Vagina (tissue), 2 donors: ENCODE measurements around the gene WDR73. TPM values are rescaled to one million over a fixed set of nuclear protein-coding genes. Genes with fewer than 3 reads are reported as not detected.
"Not testable (repeated sequence)": the region's sequence is repeated elsewhere in the genome, so short reads cannot be mapped to it uniquely, and the experiment has no call there.

Experiments used
- DNase-seq, 2 donors: peaks; one replicate each; pipeline ENCODE4 v3.0.0-alpha.2; 2017; ENCODE audit errors: extremely low spot score in 2 of 2
- H3K27ac ChIP-seq: fragments of 200-600 bp; sonication (generic); one replicate; pipeline ENCODE4 v1.5.1; 2019
- H3K27me3 ChIP-seq: fragments of 200-600 bp; sonication (generic); one replicate; pipeline ENCODE4 v1.5.1; 2019
- H3K36me3 ChIP-seq, 2 donors: fragments of 200-600 bp; sonication (generic); one replicate each; pipeline ENCODE4 v1.5.1; 2017 to 2019
- H3K4me1 ChIP-seq: fragments of 200-600 bp; sonication (generic); one replicate; pipeline ENCODE4 v1.5.1; 2019
- H3K4me3 ChIP-seq, 2 donors: fragments of 200-600 bp; sonication (generic); 1 replicate in 1 of 2; 2 replicates in 1 of 2; pipeline ENCODE4 v1.5.1; 2016 to 2019
- H3K9me3 ChIP-seq: fragments of 200-600 bp; sonication (generic); one replicate; pipeline ENCODE4 v1.5.1; 2019
- POLR2A ChIP-seq, 2 donors: fragments of 450-650 bp; IDR thresholded peaks; one replicate each; pipeline ENCODE4 v1.6.1; 2017; ENCODE audit warnings: antibody characterized with exemption in 2 of 2, mild to moderate bottlenecking in 2 of 2, moderate library complexity in 2 of 2
- POLR2AphosphoS5 ChIP-seq, 2 donors: sonication (generic); formaldehyde crosslinking; IDR thresholded peaks; one replicate each; pipeline ENCODE4 v1.9.0; 2017; ENCODE audit warnings: antibody characterized with exemption in 2 of 2, mild to moderate bottlenecking in 2 of 2, low read depth in 1 of 2; ENCODE audit not compliant: insufficient read depth in 1 of 2
- intact Hi-C: fragments of 100-400 bp; cut with DNase I; formaldehyde crosslinking; loops from one replicate; pipeline ENCODE4 v1.15.1; 2023
- total RNA-seq: library from RNA; depleted of rRNA; stranded (reverse); fragments of >200 nt; gene quantifications from one replicate; pipeline ENCODE4 v1.2.3, GENCODE V29; 2016
- TF ChIP-seq, protein P1 (sequence below), 3 experiments: fragments of 450-650 bp in 2 of 3; fragments of 200-600 bp in 1 of 3; sonication (generic) in 1 of 3; IDR thresholded peaks; one replicate each; pipeline ENCODE4 v1.5.1; 2017 to 2019; ENCODE audit warnings: antibody characterized with exemption in 3 of 3, mild to moderate bottlenecking in 2 of 3, moderate library complexity in 2 of 3

WDR73 gene
- total RNA-seq, 1 donor from 2014 or later: 24.1 TPM

DNA sequence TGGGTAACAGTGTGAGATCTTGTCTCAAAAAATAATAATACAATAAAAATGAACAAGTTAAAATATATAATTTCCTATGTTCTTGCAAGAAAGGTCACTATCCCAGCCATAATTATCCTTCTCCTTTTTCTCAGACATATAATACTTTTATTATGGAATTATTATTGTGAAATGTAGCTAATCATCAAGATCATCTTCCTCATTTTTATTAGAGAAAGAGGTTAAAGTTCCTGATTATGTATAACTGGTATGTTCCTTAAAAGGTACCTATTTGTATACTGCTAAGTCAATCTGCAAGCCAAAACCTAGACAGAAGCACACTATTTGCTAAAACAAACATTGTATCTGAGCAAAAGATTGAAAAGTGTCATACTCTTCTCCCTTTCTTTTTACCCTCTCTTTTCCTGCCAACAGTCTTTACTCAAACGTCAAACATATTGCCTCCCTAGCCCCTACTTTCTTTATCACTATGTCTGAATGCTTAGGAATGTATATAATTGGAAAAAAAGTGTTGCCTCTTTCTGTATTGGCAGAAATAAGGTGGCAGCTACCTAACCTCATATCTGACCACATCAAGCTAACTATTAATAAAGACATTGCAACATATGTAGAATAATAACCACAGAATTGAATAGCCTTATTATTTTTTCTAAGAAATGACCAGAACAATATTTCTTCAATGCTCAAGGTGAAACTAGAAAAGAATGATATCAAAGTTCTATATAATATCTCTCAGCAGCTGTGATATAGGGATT lies 43.3 kb upstream of the WDR73 start:
- intact Hi-C loops: no loop called here
- Histone ChIP-seq H3K9me3 (no peaks in the 10 kb centered on the region), H3K4me3 (no peak overlapping the region), H3K27me3 (no peaks in the 10 kb centered on the region), H3K4me1 (no peaks in the 10 kb centered on the region), H3K27ac (no peak overlapping the region), H3K36me3 (no peaks in the 10 kb centered on the region)
- TF ChIP-seq POLR2A (IDR thresholded peaks at IDR 0.05): no peak
- TF ChIP-seq, protein P1, sequence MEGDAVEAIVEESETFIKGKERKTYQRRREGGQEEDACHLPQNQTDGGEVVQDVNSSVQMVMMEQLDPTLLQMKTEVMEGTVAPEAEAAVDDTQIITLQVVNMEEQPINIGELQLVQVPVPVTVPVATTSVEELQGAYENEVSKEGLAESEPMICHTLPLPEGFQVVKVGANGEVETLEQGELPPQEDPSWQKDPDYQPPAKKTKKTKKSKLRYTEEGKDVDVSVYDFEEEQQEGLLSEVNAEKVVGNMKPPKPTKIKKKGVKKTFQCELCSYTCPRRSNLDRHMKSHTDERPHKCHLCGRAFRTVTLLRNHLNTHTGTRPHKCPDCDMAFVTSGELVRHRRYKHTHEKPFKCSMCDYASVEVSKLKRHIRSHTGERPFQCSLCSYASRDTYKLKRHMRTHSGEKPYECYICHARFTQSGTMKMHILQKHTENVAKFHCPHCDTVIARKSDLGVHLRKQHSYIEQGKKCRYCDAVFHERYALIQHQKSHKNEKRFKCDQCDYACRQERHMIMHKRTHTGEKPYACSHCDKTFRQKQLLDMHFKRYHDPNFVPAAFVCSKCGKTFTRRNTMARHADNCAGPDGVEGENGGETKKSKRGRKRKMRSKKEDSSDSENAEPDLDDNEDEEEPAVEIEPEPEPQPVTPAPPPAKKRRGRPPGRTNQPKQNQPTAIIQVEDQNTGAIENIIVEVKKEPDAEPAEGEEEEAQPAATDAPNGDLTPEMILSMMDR (IDR thresholded peaks at IDR 0.05): no peak
- no peak for TF ChIP-seq POLR2AphosphoS5 (IDR thresholded peaks at IDR 0.05; ENCODE audit: insufficient read depth in 1 of 2, low read depth in 1 of 2)
- DNase-seq: no peak

GRCh38 chr15:84696757-84697156 lies 42.7 kb upstream of the WDR73 start:
- Histone ChIP-seq H3K27ac (no peak overlapping the region), H3K9me3 (no peaks in the 10 kb centered on the region), H3K4me3 (no peak overlapping the region), H3K36me3 (no peaks in the 10 kb centered on the region), H3K4me1 (no peaks in the 10 kb centered on the region), H3K27me3 (no peaks in the 10 kb centered on the region)
- TF ChIP-seq POLR2AphosphoS5 (IDR thresholded peaks at IDR 0.05; ENCODE audit: insufficient read depth in 1 of 2, low read depth in 1 of 2) (no peak), POLR2A (IDR thresholded peaks at IDR 0.05) (no peak)
- TF ChIP-seq, protein P1 (IDR thresholded peaks at IDR 0.05): no peak
- no peak for DNase-seq
- intact Hi-C loops: no loop called here

GRCh38 chr15:84690342-84690741 lies 36.3 kb upstream of the WDR73 start:
- TF ChIP-seq POLR2A (IDR thresholded peaks at IDR 0.05) (no peak), POLR2AphosphoS5 (IDR thresholded peaks at IDR 0.05; ENCODE audit: insufficient read depth in 1 of 2, low read depth in 1 of 2) (no peak)
- TF ChIP-seq, protein P1 (IDR thresholded peaks at IDR 0.05): no peak
- Histone ChIP-seq H3K27me3 (no peaks in the 10 kb centered on the region), H3K4me3 (no peak overlapping the region), H3K4me1 (no peaks in the 10 kb centered on the region), H3K36me3 (peaks cover 0 to 20% of the 10 kb centered on the region in 2 donors), H3K27ac (no peak overlapping the region), H3K9me3 (no peaks in the 10 kb centered on the region)
- intact Hi-C loops: no loop called here
- DNase-seq: no peak

GRCh38 chr15:84689858-84690257 lies 35.8 kb upstream of the WDR73 start:
- no peak for DNase-seq
- H3K27me3 ChIP-seq: no peaks in the 10 kb centered on the region
- no peak for TF ChIP-seq POLR2A (IDR thresholded peaks at IDR 0.05)
- TF ChIP-seq, protein P1 (IDR thresholded peaks at IDR 0.05): no peak
- intact Hi-C loops: no loop called here
- H3K27ac ChIP-seq: no peak overlapping the region
- H3K36me3 ChIP-seq: peaks cover 0 to 20% of the 10 kb centered on the region in 2 donors
- H3K9me3 ChIP-seq: no peaks in the 10 kb centered on the region
- H3K4me1 ChIP-seq: no peaks in the 10 kb centered on the region
- no peak overlapping the region for H3K4me3 ChIP-seq

DNA sequence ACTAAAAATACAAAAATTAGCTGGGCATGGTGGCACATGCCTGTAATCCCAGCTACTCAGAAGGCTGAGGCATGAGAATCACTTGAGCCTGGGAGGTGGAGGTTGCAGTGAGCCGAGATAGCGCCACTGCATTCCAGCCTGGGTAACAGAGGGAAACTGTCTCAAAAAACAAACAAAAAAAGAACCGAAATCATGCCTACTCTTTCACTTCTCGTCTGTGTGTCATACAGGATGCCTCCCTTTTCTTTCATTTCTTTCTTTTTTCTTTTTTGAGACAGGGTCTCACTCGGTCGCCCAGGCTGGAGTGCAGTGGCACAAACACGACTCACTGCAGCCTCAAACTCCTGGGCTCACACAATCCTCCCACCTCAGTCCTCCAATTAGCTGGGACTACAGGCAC lies 32.4 kb upstream of the WDR73 start:
- H3K4me3 ChIP-seq, DNase-seq, H3K27me3 ChIP-seq, intact Hi-C loops, H3K4me1 ChIP-seq, H3K27ac ChIP-seq, H3K9me3 ChIP-seq: not testable (repeated sequence)
- peaks cover 0 to 32% of the 10 kb centered on the region in 2 donors for H3K36me3 ChIP-seq
